T-helper 1 cell (primary cell): Measurements from ENCODE around the gene HLA-C.
"Not testable (repeated sequence)": the region's sequence is repeated elsewhere in the genome, so short reads cannot be mapped to it uniquely, and the experiment has no call there.

Experiments used
- DNase-seq, 5 donors: peaks; one replicate each; pipeline ENCODE4 v3.0.0-alpha.2; 2012 to 2020
- total RNA-seq, 4 donors: gene quantifications; one replicate each; lab custom pipeline; 2026; lab: John Stamatoyannopoulos, UW

HLA-C gene
- total RNA-seq: 1,835 to 2,228 (median 2,003) reads per million in 4 donors

DNA sequence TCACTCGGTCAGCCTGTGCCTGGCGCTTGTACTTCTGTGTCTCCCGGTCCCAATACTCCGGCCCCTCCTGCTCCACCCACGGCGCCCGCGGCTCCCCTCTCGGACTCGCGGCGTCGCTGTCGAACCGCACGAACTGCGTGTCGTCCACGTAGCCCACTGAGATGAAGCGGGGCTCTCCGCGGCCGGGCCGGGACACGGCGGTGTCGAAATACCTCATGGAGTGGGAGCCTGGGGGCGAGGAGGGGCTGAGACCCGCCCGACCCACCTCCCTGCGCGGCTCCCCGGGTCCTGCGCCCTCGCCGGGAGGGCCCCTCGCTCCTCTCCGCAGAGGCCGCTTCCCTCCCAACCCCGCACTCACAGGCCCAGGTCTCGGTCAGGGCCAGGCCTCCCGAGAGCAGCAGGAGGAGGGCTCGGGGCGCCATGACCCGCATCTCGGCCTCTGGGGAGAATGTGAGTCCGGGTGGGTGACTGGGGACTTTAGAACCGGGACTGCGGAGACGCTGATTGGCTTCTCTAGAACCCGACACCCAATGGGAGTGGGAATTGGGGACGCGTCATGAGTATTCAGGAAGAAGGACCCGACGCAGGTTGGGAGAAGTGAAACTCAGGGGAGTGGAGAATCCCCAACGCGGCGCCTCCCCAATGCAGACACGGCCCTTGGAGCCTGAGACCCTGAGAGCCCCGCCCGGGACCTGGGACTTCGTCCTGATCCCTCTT lies at the start of gene HLA-C:
HLA-C (minus strand) TSS at position 452 of the 717 bp plus-strand sequence; CDS start at position 431, 21 bp downstream.
- DNase-seq: peak; percentile 84 to 96 (median 88)

DNA sequence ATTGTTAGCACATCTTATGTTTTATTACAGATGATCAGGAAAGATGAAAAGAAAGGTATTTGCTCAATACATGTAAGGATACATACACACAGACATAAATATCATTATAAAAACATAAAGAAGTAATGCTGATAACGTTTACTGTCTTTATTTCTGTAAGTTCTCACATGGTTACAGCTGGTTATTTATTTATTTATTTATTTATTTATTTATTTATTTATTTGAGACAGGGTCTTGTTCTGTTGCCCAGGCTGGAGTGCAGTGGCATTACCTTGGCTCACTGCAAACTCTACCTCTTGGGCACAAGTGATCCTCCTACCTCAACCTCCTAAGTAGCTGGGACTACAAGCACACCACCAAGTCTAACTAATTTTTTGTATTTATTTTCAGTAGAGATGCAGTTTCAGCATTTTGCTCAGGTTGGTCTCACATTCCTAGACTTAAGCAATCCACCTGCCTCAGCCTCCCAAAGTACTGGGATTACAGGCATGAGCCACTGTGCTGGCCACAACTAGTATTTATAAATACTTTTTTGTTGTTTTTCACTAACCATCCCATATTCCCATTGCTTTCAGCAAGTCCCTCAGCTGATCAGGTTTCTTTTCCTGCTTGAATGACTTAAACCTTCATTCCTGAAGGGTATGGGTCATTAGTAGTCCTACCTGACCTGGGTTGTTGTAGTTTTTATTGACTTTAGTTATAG lies 49.3 kb upstream of the HLA-C start:
- no peak for DNase-seq

DNA sequence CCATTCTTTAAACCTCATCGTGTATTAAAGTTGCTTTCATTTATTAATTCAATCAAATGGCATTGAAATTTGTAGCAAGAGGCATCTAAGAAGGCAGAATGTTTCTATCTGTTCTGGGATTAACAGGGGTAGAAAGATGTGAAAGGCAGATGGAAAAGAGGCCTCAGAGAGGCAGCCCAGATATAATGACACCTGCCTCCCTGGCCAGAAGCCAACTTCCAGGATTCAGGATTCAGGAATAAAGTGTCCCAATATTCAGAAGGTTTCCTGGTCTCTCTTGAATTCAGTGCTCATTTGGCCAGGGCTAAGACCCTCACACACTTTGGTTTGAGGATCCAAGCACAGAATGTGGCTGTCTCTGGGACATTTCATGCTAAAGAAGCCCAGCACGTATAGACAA lies 45.1 kb upstream of the HLA-C start:
- DNase-seq: no peak

DNA sequence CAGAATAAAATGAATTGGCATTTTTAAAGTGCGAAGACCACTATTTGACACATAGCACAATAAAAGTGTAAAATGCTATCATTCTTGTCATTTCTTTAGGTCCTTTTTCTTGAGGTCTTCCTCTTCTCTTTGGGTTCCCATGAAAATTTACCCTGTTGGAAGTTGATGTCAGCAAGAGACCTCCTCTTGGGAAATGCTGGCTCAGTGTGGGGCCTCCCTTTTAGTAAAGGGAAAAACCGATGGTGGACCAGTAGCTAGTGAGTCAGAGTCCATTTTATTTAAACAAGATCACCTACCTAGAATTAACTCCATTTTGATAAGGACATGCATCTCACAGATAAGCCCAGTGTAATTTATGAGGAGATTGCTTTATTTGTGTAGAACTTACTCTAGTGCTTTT lies 37.7 kb upstream of the HLA-C start:
- DNase-seq: no peak

DNA sequence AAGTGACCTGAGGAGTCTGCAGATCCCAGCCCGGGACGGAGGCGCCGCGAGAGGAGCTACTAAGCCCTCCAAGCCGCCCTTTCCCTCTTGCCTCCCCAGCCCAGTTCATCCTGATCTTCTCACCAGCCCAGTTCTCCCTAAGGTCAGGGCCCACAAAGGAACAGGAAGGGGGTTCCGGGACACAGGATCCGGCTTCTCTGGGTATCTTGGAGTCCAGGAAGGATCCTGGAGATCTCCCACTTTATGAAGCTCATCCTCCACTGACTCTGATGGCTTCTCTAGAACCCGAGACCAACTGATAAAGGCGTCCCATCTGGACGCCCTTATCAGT lies 36.9 kb upstream of the HLA-C start:
- DNase-seq: no peak

DNA sequence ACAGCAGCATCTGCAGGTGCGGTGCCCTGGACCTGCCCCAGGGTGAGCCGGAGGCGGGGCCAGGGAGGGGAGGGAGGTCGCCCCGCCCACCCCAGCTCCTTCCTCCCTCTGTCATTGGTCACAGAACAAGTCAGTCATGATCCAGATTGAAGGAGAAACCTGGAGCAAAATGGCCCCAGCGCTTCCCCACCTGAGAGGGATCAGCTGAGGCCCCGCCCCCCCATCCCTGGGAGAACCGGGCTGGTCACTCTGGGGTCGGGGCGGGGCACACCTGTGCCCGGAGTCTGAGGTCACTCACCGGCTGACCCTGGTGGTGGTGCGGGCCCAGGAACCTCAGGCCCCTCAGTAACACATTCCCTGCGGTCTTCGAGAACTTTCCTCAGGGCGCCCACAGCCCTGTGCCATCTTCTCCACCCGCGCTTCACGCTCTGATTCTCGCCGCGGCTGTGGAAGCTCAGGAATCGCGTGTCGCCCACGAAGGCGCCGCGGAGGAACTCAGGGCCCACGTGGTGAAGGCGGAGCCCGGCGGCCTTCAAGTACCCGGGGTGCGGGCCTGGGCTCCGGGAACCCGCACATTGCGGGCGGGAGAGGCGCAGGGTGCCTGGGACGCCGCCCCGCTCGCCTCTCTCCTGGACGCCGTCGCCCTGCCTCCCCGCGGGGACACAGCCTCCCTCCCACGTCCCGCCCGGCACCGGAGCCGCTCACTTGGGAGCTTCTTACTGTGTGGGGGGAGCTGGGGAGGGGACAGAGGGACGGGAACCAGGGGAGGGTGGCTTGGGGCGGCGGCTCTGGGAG lies 36.4 kb upstream of the HLA-C start:
- DNase-seq: peak; percentile 25 to 67 (median 50)

DNA sequence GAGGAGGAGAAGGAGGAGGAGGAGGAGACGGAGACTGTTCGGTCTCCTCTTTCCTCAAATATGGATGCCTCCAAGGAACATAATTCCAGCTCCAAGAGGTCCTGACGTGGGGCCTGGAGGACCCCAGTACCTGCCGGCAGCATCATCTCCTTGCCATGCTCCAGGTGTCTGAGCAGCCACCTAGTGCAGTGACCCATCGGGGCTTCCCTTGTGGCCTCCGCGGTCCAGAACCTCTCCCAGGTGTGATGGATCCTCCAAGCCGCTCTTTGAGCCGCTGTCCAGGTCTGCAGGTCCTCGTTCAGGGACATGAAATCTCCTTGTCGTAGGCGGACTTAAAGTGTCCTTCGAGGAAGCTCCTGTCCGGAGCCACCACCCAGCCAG lies 35.8 kb upstream of the HLA-C start:
- DNase-seq: no peak

DNA sequence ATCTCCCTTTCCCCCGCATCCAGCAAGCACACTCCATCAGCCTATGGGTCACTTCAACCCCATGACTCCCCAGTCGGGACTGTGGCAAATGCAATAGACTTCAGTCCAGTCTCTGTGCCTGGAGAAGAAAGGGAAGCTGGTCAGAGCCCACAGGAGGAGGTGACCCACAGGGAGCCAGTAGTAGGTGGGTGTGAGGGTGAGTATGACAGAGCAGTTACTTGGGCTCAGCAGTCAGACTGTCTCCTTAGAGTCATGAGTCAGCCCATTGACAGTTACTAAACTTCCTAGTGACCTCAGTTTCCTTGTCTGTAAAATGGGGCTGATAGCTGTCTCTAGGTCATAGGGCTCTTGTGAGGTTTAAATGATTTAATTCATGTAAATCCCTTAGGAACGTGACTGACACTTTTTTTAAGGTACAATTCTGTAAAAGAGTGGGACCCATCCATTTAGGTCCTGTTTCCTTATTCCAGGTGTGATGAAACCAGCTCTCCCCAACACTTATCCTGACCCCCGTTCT lies 33.9 kb upstream of the HLA-C start:
- DNase-seq: no peak

DNA sequence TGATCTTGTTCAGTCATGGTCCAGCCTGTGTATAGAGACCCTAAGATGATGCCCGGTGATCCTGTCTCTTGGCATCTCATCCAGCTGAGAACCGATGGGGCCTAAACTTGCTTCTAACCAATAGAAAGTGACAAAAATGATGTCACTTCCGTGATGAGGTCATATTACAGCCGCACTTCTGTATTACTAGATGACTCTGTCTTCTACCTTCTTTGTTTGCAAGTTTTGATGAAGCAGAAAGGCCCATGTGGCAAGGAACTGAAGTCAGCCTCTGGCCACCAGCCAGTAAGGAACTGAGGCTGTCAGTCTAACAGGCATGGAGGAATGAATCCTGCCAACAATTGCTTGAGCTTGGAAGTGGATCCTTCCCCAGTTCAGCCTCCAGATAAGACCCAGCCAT lies 32.8 kb upstream of the HLA-C start:
- DNase-seq: no peak

DNA sequence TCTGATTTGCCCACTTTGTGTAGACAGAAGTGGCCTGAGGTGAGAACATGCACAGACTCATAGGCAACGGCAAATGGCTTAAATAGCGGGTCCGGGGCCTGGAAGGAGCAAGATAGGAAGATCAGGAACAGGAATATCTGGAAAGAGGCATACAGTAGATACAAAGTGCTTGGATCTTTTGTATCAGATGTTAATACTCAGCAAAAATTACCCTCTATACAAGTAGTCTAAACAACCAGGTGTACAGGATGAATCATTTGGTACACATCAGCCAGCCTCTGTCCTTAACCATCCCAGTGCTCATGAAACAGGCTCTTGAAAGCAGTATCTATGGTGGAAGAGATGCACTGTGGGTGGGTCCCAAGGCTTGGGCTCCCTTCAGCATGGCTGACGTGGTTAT lies 28.9 kb upstream of the HLA-C start:
- no peak for DNase-seq

DNA sequence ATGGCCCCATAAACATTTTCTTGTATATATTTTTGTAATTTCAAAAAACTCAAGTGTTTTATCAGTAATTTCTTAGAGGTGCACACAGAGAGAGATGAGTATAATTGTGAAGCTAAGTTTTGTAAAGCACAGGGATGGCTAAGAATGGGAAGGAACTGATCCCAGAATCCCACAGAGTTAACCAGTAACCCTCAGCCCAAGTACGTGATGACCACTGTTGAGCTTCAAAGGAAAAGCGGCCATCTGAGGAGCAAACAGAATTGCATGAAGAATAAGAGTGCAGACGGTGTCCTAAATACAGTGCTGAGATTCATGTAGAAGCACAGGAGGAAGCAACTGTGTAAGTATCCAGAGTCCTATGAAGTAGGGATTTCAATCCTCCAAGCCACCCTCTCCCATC lies 28.1 kb upstream of the HLA-C start:
- DNase-seq: no peak

DNA sequence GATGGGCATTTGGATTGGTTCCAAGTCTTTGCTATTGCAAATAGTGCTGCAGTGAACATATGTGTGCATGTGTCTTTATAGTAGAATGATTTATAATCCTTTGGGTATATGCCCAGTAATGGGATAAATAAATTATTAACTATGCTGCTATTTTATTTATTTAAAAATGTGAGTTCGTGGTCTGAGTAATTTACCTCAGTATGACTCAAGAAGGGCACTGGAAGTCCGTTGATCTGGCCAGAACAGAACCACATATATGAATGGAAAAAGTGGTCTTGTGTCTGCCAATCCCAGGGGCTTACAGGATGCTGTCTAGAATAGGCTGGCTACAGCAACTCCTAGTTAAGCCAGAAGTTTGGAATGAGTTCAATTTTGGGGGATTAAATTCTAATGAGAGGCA lies 27.6 kb upstream of the HLA-C start:
- DNase-seq: no peak

DNA sequence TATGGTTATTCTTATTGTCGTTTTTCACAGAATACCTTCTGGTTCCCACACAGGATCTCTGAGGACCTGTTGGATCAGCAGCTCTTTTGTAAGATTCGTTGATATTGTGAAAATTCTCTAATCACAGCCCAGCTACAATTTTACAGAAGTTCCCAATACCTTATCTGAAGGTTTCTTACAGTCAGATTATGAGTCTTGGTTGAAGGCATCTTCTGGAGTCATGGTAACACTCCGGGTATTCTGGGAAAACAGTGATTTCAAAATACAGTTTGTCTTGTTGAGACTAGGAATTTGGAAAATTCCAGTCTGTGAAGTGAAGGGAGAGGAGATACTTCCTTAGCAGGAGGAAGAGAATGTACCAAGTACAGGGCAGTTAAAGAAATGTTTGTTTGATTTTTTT lies 22.2 kb upstream of the HLA-C start:
- DNase-seq: no peak

DNA sequence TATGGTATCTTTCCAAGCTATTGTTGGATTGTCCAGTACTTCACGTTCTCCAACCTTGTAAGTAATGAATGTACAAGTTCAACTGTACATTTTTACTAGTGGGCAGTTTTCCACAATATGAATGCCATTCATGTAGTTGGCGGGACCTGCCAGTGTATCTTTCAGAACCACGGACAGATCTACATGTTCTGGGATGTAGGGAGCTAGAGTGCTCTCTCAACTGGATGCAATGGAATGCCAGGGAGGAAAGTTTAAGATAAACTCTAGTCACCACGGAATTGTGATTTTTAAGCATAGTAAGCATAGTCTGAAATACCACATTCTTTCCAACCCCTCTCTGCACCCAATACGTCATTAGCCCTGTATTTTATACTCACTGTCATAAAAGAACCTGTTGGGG lies 21.5 kb upstream of the HLA-C start:
- DNase-seq: no peak

DNA sequence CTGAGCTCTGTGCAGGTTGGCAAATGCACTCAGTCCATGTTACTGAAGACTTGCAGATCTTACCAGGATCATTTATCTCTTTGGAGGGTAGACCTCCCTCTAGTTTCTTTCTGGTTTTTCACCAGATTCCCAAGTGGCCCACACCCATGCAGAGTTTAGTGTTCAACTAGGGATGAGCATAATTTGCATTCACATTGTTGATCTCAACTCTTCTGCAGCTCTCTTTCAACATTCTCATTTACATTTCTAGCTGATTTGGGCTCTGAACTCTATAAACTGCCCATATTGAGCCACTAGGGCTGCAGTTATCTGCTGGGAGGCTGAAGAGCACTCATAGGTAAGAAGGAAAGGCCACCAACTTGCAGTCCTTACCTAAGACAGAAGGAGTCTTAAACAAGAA lies 17.9 kb upstream of the HLA-C start:
- DNase-seq: no peak

DNA sequence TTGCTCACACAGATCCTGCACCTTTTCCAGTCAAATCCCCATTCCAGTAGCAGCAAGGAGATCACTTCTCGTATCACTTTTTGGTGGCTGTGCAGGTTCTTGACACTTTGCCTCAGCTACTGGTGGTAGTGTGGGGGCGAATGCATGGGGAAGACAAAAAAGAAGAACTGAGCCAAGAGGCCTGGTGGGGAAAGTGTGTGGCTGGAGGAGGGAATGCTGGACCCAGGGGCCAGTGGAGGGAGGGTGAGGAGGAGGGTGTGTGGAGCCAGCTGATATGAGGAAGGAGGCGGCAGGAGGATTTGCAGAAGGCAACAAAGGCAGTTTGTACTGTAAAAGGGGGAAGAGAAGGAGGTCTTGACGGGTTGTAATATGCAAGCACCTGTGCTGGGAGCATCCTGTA lies 15.7 kb upstream of the HLA-C start:
- DNase-seq: no peak

DNA sequence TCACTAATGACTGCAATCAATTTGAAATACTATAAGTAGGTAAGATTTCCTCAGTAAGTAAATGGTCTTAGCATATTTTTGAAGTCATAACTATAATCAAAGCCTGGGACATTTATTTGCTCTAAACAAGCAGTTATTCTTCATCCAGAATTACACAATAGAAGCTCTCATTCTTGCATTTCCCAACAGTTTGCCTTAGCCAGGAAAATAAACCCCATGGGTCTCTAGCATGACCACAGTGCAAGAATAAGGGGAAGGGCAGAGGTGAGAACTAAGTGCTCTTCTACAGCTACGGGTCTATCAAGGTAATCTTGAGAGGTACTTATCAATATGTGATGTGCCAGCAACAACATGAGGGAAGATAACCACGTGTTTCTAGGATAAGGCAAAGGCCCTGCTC lies 14.1 kb upstream of the HLA-C start:
- no peak for DNase-seq

DNA sequence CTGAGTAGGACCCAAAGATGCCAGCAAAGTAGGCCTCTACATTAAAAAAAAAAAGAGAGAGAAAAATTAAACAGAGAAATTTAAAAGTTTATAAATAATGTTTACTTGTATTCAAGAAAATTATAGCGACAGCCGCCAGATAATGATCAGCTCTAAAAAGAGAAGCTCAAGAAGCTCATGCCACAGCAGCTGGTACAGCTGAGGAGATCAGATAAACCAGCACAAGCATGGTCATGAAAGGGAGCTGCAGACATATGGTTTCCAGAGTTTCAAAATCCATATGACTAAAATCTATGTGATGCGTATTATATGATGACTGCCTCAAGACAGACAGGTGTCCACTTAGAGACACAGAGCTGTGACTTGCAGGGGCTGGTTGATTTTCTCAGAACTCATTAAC lies 13.6 kb upstream of the HLA-C start:
- DNase-seq: no peak

DNA sequence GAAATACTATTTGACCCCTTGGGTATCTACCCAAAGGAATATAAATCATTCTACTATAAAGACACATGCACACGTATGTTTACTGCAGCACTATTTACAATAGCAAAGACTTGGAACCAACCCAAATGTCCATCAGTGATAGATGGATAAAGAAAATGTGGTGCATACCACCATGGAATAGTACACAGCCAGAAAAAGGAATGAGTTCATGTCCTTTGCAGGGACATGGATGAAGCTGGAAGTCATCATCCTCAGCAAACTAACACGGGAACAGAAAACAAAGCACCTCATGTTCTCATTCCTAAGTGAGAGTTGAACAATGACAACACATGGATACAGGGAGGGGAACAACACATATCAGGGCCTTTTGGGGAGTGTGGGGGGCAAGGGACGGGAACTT lies 7.8 kb upstream of the HLA-C start:
- not testable (repeated sequence) for DNase-seq

DNA sequence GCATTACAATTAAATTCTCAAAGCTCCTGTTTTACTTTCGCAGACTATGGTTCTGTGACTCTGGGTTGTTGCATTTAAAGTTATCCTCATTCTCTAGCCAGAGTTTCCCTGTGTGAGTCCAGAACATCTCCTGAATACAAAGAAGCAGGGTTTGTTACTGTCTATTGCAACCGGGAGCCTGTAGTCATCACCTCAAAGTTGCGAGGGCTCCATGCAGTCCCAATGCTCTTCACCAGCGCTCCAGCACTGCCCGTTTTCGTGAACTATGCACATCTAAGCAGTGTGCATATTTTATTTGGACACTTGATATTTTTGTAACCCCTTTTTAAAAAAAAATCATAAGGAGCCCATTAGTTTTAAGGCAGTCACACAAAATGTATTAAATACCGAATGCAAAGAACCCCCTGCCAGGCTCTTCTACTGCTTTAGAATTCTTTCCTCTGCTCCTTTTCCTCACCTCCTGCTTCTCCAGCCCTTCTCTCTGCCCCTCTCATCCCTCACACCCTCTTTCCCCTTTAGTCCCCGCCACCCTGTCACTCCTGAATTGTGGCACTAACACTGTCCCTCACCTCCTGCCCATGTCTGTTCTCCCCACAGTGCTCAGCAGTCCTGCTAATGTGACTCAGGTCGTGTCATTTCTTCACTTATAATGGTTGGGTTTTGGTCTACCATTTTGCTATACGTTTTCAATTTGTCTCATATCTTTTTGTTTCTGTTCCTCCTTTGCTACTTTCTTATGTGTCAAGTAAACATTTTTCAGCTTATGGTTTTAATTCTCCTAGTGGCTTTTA lies 1.1 kb upstream of the HLA-C start:
- peak in 1 of 5 donors; percentile 53 for DNase-seq

DNA sequence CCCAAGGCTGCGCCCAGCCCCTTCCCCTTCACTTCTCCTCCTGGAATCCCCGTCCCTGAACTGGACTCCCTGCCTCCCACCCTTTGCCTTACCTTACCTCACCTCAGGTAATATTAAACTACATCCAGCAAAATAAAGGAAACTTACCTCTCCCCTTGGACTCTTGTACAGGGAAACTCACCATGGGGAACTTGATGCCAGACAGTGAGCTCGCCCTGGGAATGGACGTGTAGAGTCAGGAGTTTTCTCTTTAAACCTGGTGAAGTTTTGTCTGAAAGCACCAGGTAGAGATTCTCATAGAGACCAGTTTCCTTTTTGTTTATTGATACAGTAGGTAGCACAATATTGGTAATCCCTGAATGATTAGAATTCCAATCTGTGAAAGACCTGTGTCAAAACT lies 544 bp upstream of the HLA-C start:
- DNase-seq: peak in 1 of 5 donors; percentile 26

DNA sequence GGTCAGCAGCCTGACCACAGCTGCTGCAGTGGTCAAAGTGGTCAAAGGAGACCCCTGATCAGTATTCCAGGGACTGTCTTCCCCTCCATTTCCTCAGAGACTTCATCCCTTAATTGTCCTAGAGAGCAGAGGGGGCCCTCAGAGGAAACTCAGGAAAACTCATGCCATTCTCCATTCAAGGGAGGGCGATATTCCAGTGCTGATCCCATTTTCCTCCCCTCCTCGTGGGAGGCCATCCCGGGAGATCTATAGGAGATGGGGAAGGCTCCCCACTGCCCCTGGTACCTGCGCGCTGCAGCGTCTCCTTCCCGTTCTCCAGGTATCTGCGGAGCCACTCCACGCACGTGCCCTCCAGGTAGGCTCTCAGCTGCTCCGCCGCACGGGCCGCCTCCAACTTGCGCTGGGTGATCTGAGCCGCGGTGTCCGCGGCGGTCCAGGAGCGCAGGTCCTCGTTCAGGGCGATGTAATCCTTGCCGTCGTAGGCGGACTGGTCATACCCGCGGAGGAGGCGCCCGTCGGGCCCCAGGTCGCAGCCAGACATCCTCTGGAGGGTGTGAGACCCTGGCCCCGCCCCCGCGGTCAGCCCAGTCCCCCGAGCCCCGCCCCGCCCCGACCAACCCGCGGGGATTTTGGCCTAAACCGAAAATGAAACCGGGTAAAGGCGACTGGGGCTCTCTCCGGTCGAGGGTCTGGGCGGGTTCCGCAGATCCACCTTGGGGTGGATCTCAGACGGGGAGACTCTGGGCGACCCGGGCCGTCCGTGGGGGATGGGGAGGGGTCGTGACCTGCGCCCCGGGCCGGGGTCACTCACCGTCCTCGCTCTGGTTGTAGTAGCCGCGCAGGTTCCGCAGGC lies 878 bp downstream of the HLA-C start:
- peak; percentile 58 to 70 (median 64) for DNase-seq
